Right hindlimb (tissue), 1 donor: ENCODE results near the gene STYX.
"Not testable (repeated sequence)": the region's sequence is repeated elsewhere in the genome, so short reads cannot be mapped to it uniquely, and the experiment has no call there.

Experiments
- DNase-seq: peaks from one replicate; pipeline ENCODE4 v3.0.0-alpha.2; 2018

Gene STYX

GRCh38 chr14:52727509-52727908 lies 2.5 kb upstream of the STYX start:
- DNase-seq, result not testable (repeated sequence)

GRCh38 chr14:52729035-52729434 lies 931 bp upstream of the STYX start:
- not testable (repeated sequence) for DNase-seq

DNA sequence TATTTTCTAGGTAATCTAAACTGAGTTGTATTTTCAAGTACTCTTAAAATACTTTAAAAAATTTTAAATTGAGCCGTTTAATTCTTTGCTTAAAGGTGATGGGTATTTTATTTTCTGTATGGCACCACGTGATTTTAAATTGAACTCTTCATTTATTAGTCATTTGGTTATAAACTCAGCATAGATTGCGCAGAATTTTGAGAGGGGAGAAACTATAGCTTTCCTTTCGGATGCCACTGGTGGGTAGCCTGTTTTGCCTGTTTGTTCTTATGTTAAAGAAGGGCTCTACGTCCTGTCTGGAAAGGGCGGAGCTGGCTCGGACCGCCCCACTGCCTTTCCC lies 411 bp upstream of the STYX start:
- no peak for DNase-seq

- no peak for DNase-seq
Measured at GRCh38 chr14:52730709-52731111, 744 bp downstream of the STYX start.

DNA sequence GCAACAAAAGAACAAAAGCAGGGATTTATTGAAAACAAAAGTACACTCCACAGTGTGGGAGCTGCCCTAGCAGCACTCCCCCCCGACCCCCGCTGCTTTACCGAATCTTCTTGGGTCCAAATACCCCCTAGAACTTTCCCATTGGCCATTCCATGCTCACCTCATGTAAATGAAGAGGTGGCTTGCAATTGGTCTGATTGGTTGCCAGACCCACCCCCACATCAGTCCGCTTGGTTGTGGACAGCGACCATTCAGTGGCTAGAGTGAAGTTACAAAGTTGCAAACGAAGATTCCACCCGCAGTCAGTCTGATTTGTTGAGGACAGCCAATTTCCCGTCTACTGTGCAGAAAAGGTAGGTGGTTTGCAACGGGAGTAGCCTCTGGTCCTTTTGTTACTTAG lies 3.9 kb downstream of the STYX start:
- no peak for DNase-seq

DNA sequence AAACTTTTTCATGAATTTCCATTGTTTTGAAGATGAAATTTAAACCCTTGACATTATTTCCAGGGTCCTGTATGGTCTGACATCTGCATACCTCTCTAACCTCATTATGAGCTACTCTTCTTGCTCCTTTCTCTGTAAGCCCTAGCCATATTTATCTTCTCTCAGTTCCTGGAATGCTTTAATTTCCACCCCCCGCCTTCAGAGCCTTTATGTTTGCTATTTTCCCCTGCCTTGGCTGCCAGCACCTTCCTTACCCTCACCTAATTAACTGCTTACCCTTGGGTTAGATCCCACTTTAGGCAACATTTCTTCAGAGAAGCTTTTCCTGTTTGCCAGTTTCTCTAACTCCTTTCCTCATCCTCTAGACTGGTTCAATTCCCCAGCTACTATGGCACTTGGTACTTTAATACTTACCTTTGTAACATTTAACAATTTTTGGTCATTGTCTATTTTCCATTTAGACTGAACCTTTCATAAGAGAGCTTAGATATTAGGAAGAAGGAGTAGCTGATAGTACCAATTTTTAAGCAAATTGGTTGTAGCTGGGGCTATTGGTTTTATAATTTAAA lies 6.0 kb downstream of the STYX start:
- no peak for DNase-seq

GRCh38 chr14:52738409-52738808 lies 8.4 kb downstream of the STYX start:
- DNase-seq, result no peak

DNA sequence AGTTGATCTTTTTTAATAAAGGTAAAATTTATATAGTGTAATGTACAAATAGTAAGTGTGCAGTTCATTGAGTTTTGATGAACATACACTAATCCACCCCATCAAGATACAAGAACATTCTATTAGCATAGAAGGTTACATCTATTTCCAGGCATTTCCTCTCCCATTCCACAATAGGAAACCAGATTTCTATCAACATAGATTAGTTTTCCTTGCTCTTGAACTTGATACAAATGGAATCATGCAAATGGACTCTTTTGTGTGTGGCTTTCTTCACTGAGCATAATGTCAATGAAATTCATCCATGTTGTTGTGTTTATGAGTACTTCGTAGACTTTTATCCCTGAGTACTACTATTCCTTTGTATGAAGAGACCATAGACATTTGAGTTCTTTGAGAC lies 10.8 kb downstream of the STYX start:
- DNase-seq, result no peak

GRCh38 chr14:52741865-52742264 lies 11.9 kb downstream of the STYX start:
- no peak for DNase-seq

- no peak for DNase-seq
Measured at GRCh38 chr14:52748647-52749292, 18.8 kb downstream of the STYX start.

DNA sequence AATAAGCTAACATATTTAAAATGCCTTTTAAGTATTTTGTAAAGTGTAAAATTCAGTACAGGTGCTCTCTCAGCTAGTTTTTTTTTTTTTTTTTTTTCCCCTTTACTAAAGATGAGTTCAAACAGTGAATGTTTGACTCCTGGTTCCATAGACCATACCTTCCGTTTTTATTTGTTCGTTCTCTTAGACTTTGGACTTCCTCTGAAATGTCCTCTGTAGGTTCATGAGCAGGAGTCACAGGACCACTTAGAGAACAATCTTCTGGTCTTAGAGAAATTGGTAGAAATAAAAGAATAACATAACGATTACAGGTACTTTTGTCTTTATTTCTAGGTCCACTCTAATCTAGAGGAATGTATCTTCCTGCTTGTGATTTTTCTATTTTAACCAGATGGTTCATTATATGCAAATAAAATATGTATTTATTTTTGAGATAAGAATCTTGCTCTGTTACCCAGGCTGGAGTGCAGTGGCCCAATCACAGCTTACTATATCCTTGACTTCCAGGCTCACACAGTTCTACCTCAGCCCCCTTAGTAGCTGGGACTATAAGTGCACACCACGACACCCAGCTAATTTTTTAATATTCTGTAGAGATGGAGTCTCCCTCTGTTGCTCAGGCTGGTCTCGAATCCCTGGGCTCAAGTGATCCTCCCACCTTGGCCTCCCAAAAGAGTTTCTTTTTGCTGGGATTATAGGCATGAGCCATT lies 25.8 kb downstream of the STYX start:
- no peak for DNase-seq

- DNase-seq, result no peak
Measured at GRCh38 chr14:52759145-52759544, 29.2 kb downstream of the STYX start.

DNA sequence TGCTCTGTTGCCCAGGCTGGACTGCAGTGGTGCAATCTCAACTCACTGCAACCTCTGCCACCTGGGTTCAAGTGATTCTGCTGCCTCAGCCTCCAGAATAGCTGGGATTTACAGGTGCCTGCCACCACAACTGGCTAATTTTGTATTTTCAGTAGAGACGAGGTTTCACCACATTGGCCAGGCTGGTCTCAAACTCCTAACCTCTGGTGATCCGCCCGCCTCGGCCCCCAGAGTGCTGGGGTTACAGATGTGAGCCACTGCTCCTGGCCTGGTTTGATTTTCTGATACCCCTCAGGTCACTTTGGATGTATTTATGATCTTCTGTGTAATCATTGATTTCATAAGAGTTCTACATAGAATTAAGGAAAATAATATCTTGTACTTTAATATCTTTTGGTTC lies 33.0 kb downstream of the STYX start:
- not testable (repeated sequence) for DNase-seq

DNA sequence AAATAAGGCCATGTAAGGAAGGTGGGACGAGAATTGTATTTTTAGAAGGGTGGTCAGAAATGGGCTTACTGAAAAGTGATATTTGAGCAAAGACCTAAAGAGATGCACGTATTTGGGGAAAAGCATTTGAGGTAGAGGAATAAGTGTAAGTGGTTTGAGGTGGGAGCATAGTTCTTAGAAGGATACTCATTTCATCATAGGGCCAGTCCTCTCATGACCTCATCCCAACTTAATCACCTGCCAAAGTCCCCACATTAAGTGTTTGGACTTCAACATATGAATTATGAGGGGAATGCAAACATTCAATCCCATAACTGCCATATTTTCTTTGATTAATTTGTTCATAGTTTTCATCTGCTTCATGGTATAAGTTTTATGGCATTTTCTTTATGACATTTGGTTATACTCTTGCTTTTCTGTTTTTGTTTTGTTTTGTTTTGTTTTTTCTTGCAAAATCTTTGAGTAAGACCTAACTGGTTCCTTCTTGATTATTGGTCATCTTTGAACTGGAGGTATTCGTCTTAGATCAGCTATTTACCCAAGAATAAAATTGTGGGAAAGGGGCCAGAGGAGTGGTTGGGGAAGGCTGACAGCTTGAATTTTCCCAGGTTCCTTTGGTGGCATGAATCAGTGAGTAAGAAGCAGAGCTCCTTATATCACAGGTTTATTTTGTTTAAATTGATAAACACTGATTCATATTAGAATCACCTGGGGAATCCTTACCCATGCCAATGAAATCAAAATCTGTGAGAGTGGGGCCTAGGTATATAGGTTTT lies 37.3 kb downstream of the STYX start:
- DNase-seq, result no peak

DNA sequence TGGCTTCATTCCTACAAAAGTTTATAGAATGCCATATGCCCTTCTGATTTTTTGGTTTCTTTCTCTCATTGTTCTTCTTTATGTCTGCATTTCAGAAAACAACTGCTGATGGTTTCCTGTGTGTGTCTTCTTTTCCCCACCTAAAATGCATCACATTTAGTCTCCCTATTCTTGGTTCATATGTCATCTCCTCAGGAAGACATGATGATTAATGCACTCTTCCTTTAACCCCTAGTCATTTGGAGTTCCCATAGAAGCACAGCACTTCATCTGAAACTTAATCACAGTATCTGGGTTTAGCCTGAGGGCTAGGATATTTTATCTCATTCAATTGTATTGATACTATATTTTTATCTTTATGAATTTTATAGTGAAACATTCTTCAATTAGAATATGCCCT lies 39.9 kb downstream of the STYX start:
- DNase-seq, result no peak

- no peak for DNase-seq
Measured at GRCh38 chr14:52776816-52777215, 46.9 kb downstream of the STYX start.

DNA sequence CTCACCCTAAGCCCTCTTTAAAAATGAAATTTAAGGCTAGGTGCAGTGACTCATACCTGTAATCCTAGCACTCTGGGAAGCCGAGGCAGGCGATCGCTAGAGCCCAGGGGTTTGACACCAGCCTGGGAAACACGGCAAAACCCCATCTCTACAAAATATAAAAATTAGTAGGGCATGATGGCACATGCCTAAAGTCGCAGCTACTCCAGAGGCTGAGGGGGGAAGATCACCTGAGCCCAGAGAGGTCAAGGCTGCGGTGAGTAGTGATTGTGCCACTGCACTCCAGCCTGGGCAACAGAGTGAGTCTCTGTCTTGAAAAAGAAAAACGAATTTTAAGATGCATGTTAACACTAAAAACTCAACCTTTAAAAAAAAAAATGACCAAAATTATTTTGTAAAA lies 48.7 kb downstream of the STYX start:
- no peak for DNase-seq

GRCh38 chr14:52780893-52781292 lies 50.9 kb downstream of the STYX start:
- no peak for DNase-seq

DNA sequence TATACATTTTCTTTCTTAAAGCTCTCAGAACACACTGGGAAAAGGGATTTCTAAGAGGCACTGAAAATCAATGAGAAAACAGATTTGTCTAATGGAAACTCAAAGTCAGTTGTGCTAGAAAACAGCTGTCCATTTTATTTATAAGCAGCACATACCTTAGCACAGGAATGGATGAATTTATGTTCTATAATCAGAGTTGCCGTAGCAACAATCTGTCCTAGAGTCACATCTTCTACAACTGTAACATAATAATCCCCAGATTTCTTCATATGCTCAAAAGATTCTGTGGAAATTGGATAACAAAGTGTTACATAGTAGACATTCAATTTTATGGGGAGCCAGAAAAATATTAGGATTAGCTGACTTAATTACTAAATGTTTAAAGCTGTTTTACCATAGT lies 51.7 kb downstream of the STYX start:
- no peak for DNase-seq

DNA sequence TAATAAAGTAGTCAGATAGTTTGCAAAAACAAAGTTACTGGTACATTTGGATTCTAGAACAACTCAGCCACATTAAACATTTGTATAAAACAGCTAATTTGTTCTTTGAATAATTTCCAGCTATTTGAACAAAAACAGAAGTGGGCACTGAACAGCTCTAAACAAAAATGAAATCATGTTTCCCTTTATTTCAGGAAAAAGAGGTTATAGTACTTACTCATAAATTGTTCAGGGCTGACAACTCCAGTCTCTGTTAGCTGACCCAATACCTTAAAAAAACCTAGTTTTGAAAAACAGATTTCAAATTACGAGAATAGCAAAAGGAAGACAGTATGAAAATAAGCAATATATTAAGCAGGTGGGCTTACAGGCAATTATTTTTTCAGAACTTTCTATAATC lies 53.2 kb downstream of the STYX start:
- no peak for DNase-seq

- DNase-seq, result no peak
Measured at GRCh38 chr14:52786887-52787286, 56.9 kb downstream of the STYX start.

DNA sequence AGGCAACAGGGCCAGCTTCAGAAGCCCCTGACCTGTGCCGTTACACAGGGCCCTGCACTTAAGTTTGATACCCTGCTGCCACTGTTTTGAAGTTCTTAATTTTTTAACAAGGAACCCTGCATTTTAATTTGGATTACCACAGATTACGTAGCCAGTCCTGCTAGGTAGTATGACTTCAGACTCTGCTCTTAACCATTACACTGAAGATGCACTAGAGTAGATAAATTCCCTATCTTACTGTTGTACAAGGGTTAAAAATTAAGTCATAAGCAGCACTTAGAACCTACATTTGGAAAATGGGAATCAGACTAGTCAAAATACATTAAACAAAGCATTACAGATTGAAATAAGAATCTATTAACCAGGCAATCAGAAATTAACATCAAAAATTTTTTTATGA lies 59.2 kb downstream of the STYX start:
- DNase-seq, result no peak

GRCh38 chr14:52790011-52790755 lies 60.2 kb downstream of the STYX start:
- DNase-seq, result no peak
